Measurements from ENCODE around the gene TMEM39B.
"Not testable (repeated sequence)": the region's sequence is repeated elsewhere in the genome, so short reads cannot be mapped to it uniquely, and the experiment has no call there.

The TMEM39B gene

DNA sequence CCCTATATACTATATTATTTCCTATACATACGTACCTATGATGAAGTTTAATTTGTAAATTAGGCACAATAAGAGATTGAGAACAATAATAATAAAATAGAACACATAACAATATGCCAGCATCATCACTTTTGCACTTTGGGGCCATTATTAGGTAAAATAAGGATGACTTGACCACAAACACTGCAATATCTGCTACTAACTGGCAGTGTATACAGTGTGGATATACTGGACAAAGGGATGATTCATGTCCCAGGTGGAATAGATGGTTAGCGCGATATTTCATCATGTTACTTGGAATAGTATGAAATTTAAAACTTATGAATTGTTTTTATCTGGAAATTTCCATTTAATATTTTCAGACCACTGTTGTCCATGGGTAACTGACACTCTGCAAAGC lies 71.3 kb downstream of the TMEM39B start:
- no peak for TF ChIP-seq CTCF (IDR thresholded peaks at IDR 0.05; ENCODE audit: insufficient read depth, low read length, poor library complexity, severe bottlenecking)
- DNase-seq (ENCODE audit: extremely low read depth, insufficient read length), result no peak
- H3K27me3 ChIP-seq (replicated peaks; ENCODE audit: control insufficient read depth, insufficient read depth, low read length), result no peaks in the 10 kb centered on the region
- no peak overlapping the region for H3K4me3 ChIP-seq (replicated peaks; ENCODE audit: low read depth, low read length)
- no peaks in the 10 kb centered on the region for H3K36me3 ChIP-seq (ENCODE audit: control insufficient read depth, insufficient read depth, low read length)

DNA sequence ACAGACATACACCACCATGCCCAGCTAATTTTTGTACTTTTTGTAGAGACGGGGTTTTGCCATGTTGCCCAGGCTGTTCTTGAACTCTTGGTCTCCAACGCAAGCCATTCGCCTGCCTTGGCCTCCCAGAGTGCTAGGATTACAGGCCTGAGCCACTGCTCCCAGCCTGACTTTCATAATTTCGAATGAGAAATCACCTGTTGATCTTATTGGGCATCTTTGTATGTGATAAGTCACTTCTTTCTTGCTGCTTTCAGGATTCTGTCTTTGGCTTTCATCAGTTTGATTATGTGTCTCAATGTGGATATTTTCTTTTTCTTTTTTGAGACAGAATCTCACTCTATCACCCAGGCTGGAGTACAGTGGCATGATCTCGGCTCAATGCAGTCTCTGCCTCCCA lies 75.1 kb downstream of the TMEM39B start:
- not testable (repeated sequence) for H3K4me3 ChIP-seq (replicated peaks; ENCODE audit: low read depth, low read length); H3K27me3 ChIP-seq (replicated peaks; ENCODE audit: control insufficient read depth, insufficient read depth, low read length)

GRCh38 chr1:32150847-32151246 lies 78.1 kb downstream of the TMEM39B start:
- TF ChIP-seq CTCF (IDR thresholded peaks at IDR 0.05; ENCODE audit: insufficient read depth, low read length, poor library complexity, severe bottlenecking), result no peak
- H3K27me3 ChIP-seq (replicated peaks; ENCODE audit: control insufficient read depth, insufficient read depth, low read length), result no peaks in the 10 kb centered on the region
- DNase-seq (ENCODE audit: extremely low read depth, insufficient read length), result no peak
- no peaks in the 10 kb centered on the region; the same call in 1 of the 2 replicates for H3K36me3 ChIP-seq (ENCODE audit: control insufficient read depth, insufficient read depth, low read length)
- no peak overlapping the region for H3K4me3 ChIP-seq (replicated peaks; ENCODE audit: low read depth, low read length)

More for the DNA sequence above, 75.1 kb downstream of the TMEM39B start:
- not testable (repeated sequence) for H3K36me3 ChIP-seq (ENCODE audit: control insufficient read depth, insufficient read depth, low read length); DNase-seq (ENCODE audit: extremely low read depth, insufficient read length)

DNA sequence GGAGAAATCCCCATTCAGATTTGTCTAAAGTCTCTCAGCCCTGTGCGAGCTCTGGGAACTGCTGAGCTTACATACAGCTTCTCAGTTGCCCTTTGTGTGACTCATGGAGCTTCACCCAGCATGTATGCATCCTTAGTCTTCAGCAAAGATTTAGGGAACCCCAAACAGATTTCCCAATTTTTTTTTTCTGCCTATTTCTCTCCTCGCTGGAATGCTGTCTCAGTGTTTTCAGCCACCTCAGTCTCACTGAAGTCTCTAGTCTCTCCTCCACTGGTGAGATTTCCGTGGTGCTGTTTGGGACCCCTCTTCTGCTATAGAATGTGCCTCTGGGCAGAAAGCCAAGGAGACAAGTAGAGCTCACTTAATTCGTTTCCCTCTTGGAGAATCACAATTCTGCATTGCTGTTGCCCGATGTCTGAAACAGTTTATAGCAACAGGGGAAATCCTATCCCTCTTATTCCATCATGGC lies 78.6 kb downstream of the TMEM39B start:
- no peak for TF ChIP-seq CTCF (IDR thresholded peaks at IDR 0.05; ENCODE audit: insufficient read depth, low read length, poor library complexity, severe bottlenecking)
- no peak for DNase-seq (ENCODE audit: extremely low read depth, insufficient read length)
- Histone ChIP-seq H3K4me3 (replicated peaks; ENCODE audit: low read depth, low read length) (no peak overlapping the region), H3K36me3 (ENCODE audit: control insufficient read depth, insufficient read depth, low read length) (no peaks in the 10 kb centered on the region; the same call in 1 of the 2 replicates), H3K27me3 (replicated peaks; ENCODE audit: control insufficient read depth, insufficient read depth, low read length) (no peaks in the 10 kb centered on the region)
